SK-MEL-5 (cell line): Measurements from ENCODE around the gene RAB26. TPM values are rescaled to one million over a fixed set of nuclear protein-coding genes. Genes with fewer than 3 reads are reported as not detected.
"Not testable (repeated sequence)": the region's sequence is repeated elsewhere in the genome, so short reads cannot be mapped to it uniquely, and the experiment has no call there.

ENCODE experiments used
- DNase-seq: peaks from one replicate; pipeline ENCODE4 v3.0.0-alpha.2; 2016; ENCODE audit warnings: low read depth, low spot score
- in situ Hi-C: cut with HindIII; loops from 2 replicates; pipeline ENCODE4 v1.10.0; 2016; ENCODE audit warnings: low sequenced_read_pairs, high pct_unique_total_duplicates, low pct_unique_long_range_greater_than_20kb
- total RNA-seq: library from RNA; depleted of rRNA; stranded (reverse); fragments of >200 nt; shearing (Covaris generic); gene quantifications from 2 replicates; pipeline ENCODE4 v1.2.3, GENCODE V29; 2014

The RAB26 gene
- total RNA-seq, 1 experiment from 2014 or later, result 0.40 TPM

GRCh38 chr16:2114225-2114624 lies 34.2 kb upstream of the RAB26 start:
- DNase-seq, in situ Hi-C loops: not testable (repeated sequence)

GRCh38 chr16:2114885-2115590 lies 33.4 kb upstream of the RAB26 start:
- DNase-seq, in situ Hi-C loops: not testable (repeated sequence)

GRCh38 chr16:2115591-2115973 lies 32.8 kb upstream of the RAB26 start:
- in situ Hi-C loops, result no loop called here
- no peak for DNase-seq

GRCh38 chr16:2116428-2116827 lies 32.0 kb upstream of the RAB26 start:
- DNase-seq, in situ Hi-C loops: not testable (repeated sequence)

GRCh38 chr16:2117341-2117740 lies 31.1 kb upstream of the RAB26 start:
- in situ Hi-C loops, DNase-seq: not testable (repeated sequence)

GRCh38 chr16:2117960-2118722 lies 30.3 kb upstream of the RAB26 start:
- in situ Hi-C loops, DNase-seq: not testable (repeated sequence)

- in situ Hi-C loops, result not testable (repeated sequence)
- DNase-seq, result peak; percentile 60
Observed at GRCh38 chr16:2121325-2121724, 27.1 kb upstream of the RAB26 start.

GRCh38 chr16:2121853-2122252 lies 26.6 kb upstream of the RAB26 start:
- in situ Hi-C loops, result no loop called here
- no peak for DNase-seq

- in situ Hi-C loops, result no loop called here
- no peak for DNase-seq
Observed at GRCh38 chr16:2122429-2122828, 26.0 kb upstream of the RAB26 start.

GRCh38 chr16:2122934-2123683 lies 25.3 kb upstream of the RAB26 start:
- DNase-seq, in situ Hi-C loops: not testable (repeated sequence)

GRCh38 chr16:2123706-2124376 lies 24.6 kb upstream of the RAB26 start:
- DNase-seq, in situ Hi-C loops: not testable (repeated sequence)

GRCh38 chr16:2124377-2124693 lies 24.1 kb upstream of the RAB26 start:
- DNase-seq, in situ Hi-C loops: not testable (repeated sequence)

- in situ Hi-C loops, DNase-seq: not testable (repeated sequence)
Observed at GRCh38 chr16:2124694-2125444, 23.6 kb upstream of the RAB26 start.

GRCh38 chr16:2125609-2126008 lies 22.8 kb upstream of the RAB26 start:
- DNase-seq, in situ Hi-C loops: not testable (repeated sequence)

- DNase-seq, in situ Hi-C loops: not testable (repeated sequence)
Observed at GRCh38 chr16:2126161-2126743, 22.2 kb upstream of the RAB26 start.

- DNase-seq, in situ Hi-C loops: not testable (repeated sequence)
Observed at GRCh38 chr16:2126928-2127556, 21.4 kb upstream of the RAB26 start.
